ENCODE measurements around the gene PRR7.
A peak's percentile ranks its signal among the peaks of the same experiment; 100 is the strongest.
"Not testable (repeated sequence)": the region's sequence is repeated elsewhere in the genome, so short reads cannot be mapped to it uniquely, and the experiment has no call there.

The PRR7 gene

GRCh38 chr5:177446200-177447065, at the start of gene PRR7:
PRR7 (plus strand) TSS chr5:177446814; CDS start chr5:177455068, 8,254 bp downstream.
- peak; percentile 57 for DNase-seq

GRCh38 chr5:177397875-177398390, 48.7 kb upstream of the PRR7 start:
- no peak for DNase-seq

GRCh38 chr5:177399997-177400868, 46.4 kb upstream of the PRR7 start, which contains the start of gene PFN3:
PFN3 (minus strand) TSS chr5:177400661; CDS start chr5:177400576, 85 bp downstream.
- no peak for DNase-seq

- DNase-seq: peak; percentile 72
These were observed 44.2 kb upstream of the PRR7 start for GRCh38 chr5:177402271-177403043.

GRCh38 chr5:177403102-177403791, 43.4 kb upstream of the PRR7 start:
- no peak for DNase-seq

GRCh38 chr5:177403792-177404640, 42.6 kb upstream of the PRR7 start:
- DNase-seq: peak; percentile 47

- no peak for DNase-seq
These were observed 41.9 kb upstream of the PRR7 start for GRCh38 chr5:177404641-177405179.

GRCh38 chr5:177405312-177405711, 41.3 kb upstream of the PRR7 start:
- no peak for DNase-seq

GRCh38 chr5:177405805-177406204, 40.8 kb upstream of the PRR7 start:
- no peak for DNase-seq

GRCh38 chr5:177409043-177409801, 37.4 kb upstream of the PRR7 start, which contains the start of gene F12:
F12 (minus strand) TSS chr5:177409564; CDS start chr5:177409527, 37 bp downstream.
- DNase-seq: no peak

- no peak for DNase-seq
These were observed 36.0 kb upstream of the PRR7 start for GRCh38 chr5:177410575-177410974.

- DNase-seq: no peak
These were observed 33.9 kb upstream of the PRR7 start for GRCh38 chr5:177412603-177413233.

GRCh38 chr5:177414481-177414880, 32.1 kb upstream of the PRR7 start:
- DNase-seq: no peak

- not testable (repeated sequence) for DNase-seq
These were observed 29.5 kb upstream of the PRR7 start for GRCh38 chr5:177417081-177417480.

- DNase-seq: no peak
These were observed 27.6 kb upstream of the PRR7 start for GRCh38 chr5:177419046-177419445.

GRCh38 chr5:177420472-177420871, 26.1 kb upstream of the PRR7 start:
- DNase-seq: not testable (repeated sequence)

- DNase-seq: no peak
These were observed 25.4 kb upstream of the PRR7 start for GRCh38 chr5:177421062-177421798.

GRCh38 chr5:177423671-177424070, 22.9 kb upstream of the PRR7 start:
- no peak for DNase-seq

Measured in kidney glomerular epithelial cell (primary cell).